ENCODE results near the gene ALCAM.

The ALCAM gene

GRCh38 chr3:105532251-105532650 lies 165.5 kb downstream of the ALCAM start:
- no peak for DNase-seq (ENCODE audit: low spot score)

DNA sequence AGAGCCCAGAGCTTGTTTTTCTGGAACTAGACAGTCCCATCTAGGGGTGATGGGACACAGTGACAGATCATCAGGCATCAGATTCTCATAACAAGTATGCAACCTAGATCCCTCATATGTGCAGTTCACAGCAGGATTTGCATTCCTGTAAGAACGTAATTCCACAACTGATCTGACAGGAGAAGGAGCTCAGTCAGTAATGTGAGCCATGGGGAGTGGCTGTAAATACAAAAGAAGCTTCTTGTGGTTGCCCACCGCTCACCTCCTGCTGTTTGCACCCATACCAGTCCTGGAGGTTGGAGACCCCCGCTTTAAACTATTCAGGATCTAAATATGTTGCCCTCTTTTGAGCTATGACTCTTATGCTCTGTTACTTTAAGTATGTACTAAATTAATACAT lies 167.3 kb downstream of the ALCAM start:
- no peak for DNase-seq (ENCODE audit: low spot score)

DNA sequence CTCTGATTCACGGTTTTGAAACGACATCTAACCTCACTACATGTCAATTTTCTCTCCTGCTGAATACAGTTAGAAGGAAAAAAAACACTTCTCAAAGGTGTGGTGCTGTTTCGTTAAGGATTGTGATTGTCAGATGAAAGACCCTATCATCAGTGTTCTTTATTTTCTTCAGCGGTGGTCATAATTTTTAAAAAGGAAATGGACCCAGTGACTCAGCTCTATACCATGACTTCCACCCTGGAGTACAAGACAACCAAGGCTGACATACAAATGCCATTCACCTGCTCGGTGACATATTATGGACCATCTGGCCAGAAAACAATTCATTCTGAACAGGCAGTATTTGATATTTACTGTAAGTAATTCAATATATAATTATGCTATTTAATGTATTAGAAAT lies 167.8 kb downstream of the ALCAM start:
- DNase-seq (ENCODE audit: low spot score), result peak; percentile 66

- DNase-seq (ENCODE audit: low spot score), result no peak
These were observed 170.8 kb downstream of the ALCAM start for GRCh38 chr3:105537371-105538080.

- DNase-seq (ENCODE audit: low spot score), result no peak
These were observed 171.8 kb downstream of the ALCAM start for GRCh38 chr3:105538483-105538882.

DNA sequence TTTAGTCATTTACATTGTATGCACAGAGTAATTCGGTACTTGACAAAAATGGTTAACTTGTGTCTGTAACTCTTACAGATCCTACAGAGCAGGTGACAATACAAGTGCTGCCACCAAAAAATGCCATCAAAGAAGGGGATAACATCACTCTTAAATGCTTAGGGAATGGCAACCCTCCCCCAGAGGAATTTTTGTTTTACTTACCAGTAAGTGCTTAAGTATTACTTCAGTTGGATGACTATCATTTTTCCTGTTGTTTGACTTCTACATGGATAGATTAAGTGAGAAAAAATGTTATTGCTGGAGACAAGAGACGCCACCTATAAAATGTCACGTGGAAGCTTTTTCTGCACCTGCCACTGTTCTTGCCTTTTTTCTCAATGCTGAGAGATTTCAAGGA lies 173.2 kb downstream of the ALCAM start:
- DNase-seq (ENCODE audit: low spot score), result no peak

- DNase-seq (ENCODE audit: low spot score), result no peak
These were observed 175.7 kb downstream of the ALCAM start for GRCh38 chr3:105542282-105543019.

DNA sequence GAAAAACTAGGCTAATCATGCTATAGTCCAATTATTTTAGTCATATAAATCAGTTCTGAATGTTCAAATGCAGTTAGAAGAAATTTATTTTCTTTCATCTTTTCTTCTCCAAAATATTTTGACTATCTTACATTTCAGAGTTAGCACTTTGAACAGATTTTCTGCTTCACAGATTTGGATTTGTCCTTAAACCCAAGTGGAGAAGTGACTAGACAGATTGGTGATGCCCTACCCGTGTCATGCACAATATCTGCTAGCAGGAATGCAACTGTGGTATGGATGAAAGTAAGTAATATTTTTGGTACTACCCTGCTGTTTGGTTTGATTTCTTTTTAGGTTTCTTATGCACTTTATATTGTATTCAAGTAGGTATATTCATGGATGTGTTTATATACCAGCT lies 178.3 kb downstream of the ALCAM start:
- DNase-seq (ENCODE audit: low spot score), result no peak

DNA sequence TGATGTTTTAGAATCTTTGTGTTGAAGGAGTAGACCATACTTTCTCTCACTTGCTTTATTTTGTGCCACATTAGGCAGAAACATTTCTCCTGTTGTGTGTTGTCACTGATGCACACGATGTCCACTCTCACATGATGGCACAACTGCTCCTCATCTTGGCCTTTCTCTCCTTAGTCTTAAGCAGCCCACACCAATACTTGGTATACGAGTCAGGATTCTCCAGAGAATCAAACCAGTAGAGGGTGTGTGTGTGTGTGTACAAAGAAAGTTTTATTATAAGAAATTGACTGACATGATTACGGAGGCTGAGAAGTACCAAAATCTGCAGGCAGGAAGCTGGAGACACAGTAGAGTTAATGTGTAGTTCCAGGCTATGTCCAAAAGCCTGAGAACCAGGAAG lies 187.1 kb downstream of the ALCAM start:
- DNase-seq (ENCODE audit: low spot score), result no peak

DNA sequence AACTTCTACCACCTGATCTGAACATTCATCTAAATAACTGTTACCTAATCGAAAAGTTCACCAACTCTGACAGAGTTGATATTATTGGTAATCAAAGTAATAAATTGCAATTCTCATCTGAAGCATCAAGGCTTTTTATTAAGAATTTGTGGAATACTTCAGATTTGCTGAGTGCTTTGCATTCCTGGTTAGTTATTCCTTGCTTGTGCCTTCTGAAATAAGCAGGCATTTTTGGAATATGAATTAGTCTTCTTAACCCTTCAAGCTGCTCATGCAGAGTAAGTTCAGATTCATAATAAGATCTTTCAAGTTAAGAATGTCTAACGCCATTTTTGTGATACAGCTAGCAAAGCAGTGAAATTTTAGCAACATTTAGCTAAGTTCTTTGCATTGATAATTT lies 188.5 kb downstream of the ALCAM start:
- no peak for DNase-seq (ENCODE audit: low spot score)

GRCh38 chr3:105559856-105560255 lies 193.1 kb downstream of the ALCAM start:
- DNase-seq (ENCODE audit: low spot score), result no peak

GRCh38 chr3:105561876-105562275 lies 195.2 kb downstream of the ALCAM start:
- no peak for DNase-seq (ENCODE audit: low spot score)

DNA sequence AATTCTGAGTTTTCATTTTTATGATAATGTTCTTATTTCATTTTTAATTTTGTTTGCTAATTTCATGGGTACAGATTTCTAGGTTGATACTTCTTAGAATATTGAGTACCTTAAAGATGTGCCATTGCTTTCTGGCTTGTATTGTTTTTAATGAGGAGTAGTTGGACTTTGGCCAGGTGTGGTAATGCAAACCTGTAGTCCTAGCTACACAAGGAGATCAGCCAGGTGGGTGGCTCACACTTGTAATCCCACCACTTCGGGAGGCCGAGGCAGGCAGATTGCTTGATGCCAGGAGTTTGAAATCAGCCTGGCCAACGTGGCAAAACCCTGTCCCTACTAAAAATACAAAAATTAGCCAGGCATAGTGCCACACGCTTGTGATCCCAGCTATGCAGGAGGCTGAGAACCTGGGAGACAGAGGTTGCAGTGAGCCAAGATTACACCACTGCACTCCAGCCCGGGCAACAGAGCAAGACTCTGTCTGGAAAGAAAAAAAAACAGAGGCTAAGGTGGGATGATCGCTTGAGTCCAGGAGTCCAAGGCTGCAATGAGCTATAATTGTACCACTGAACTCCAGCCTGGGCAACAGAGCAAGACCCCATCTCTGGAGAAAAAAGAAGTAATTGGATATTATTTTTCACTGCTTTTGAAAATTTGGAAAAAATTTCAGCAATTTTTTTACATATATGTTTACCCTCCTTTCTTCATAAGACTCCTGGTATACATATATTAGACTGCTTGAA lies 198.0 kb downstream of the ALCAM start:
- DNase-seq (ENCODE audit: low spot score), result no peak

GRCh38 chr3:105571005-105571404 lies 204.3 kb downstream of the ALCAM start:
- no peak for DNase-seq (ENCODE audit: low spot score)

DNA sequence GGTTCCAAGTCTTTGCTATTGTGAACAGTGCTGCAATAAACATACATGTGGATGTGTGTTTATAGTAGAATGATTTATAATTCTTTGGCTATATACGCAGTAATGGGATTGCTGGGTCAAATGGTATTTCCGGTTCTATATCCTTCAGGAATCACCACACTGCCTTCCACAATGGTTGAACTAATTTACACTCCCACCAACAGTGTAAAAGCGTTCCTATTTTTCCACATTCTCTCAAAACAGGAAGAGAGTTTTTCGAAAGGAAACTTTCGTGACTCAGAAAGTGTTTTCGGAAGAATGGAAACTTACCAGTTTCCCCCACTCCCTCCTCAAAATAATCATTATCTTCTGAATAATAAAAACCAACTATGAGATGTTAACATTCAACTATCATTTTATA lies 205.8 kb downstream of the ALCAM start:
- DNase-seq (ENCODE audit: low spot score), result no peak

- DNase-seq (ENCODE audit: low spot score), result no peak
These were observed 212.7 kb downstream of the ALCAM start for GRCh38 chr3:105579439-105579838.

- no peak for DNase-seq (ENCODE audit: low spot score)
These were observed 213.7 kb downstream of the ALCAM start for GRCh38 chr3:105580296-105580965.

GRCh38 chr3:105582015-105582414 lies 215.3 kb downstream of the ALCAM start:
- no peak for DNase-seq (ENCODE audit: low spot score)

DNA sequence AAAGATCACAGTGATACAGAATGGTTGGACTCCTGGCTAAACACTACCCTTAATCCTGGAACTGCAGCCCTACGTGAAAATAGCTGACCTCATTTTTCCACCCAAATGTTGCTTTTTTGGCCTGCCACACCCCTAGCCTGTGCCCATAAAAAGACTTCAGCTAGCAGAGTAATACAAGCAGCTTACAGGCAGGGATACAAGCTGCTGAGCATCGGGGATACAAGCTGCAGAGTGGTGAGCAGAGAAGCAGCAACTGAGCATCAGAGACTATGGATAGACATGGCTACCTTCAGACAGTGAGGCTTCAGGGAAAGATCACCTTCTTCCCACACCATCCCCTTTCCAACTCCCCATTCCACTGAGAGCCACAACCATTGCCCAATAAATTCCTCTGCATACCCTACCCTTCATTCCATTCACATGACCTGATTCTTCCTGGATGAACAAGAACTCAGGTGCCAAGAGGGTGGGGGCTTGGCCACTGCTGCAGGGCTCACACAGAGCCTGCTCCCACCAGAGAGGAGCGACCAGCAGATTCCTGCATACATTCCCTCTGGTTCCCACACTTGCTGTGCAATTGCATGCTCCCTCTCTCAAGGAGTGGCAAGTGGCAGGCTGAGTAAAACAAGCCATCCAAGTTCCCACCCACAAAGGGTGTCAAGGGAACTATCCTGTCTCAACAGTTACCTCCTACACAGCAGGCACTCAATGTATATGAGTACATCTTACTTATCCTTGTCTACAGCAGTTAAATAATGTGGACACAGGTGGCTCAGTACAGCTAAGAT lies 217.5 kb downstream of the ALCAM start:
- peak; percentile 15 for DNase-seq (ENCODE audit: low spot score)

GRCh38 chr3:105593315-105593714 lies 226.6 kb downstream of the ALCAM start:
- no peak for DNase-seq (ENCODE audit: low spot score)

GRCh38 chr3:105594219-105594618 lies 227.5 kb downstream of the ALCAM start:
- no peak for DNase-seq (ENCODE audit: low spot score)
